ENCODE measurements around the gene C2orf68.

DNA sequence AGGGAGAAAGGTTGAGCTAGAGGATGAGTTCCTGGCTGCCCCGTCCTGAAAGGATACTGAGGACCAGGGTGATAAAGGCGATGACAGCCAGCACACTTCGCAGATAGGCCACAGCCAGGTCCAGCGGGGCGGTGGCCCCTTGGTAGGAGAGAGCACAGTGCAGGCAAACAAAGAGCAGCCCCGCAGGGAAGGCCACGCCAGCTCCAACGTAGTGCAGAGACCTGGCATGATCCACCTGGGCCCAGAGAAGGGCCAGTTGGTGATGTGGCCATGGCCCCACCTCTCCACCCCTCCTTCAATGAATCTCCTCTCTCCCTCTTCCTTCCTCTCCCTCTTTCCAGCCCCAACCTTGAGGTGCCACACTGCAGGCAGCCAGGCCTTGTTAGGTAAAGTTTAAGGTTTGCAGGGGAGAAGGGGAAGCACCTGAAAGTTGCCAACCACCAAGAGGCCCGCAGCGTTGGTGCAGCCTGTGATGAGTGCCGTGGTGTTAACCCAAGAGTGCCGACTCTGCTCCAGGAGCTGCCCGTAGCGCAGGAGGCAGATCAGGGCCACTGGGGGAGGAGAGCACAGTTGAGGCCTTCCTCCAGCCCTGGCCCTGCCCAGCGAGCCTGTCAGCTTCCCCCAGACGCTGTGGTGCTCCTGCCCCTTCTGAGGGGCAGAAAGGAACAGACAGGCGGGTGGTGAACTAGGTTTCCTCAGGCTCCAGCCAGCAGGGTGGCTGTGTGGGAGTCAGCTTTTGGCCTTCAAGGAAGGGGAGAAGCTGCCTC lies 12.2 kb downstream of the C2orf68 start:
- TF ChIP-seq EP300 (IDR thresholded peaks at IDR 0.05; ENCODE audit: borderline replicate concordance in 1 of 2, low read depth in 2 of 2, low read length in 2 of 2) (no peak), POLR2A (IDR thresholded peaks at IDR 0.05; ENCODE audit: control extremely low read depth in 1 of 2, low read depth in 2 of 2, low read length in 2 of 2) (no peak), RAD21 (IDR thresholded peaks at IDR 0.05 in 1 of 2, conservative IDR thresholded peaks at IDR 0.05 in 1 of 2; ENCODE audit: low read depth in 2 of 2, low read length in 2 of 2) (no peak), EZH2 (IDR thresholded peaks at IDR 0.05; ENCODE audit: low read depth, low read length, severe bottlenecking) (no peak), SIN3A (conservative IDR thresholded peaks at IDR 0.05 in 1 of 2, IDR thresholded peaks at IDR 0.05 in 1 of 2; ENCODE audit: low read depth in 1 of 2, low read length in 2 of 2) (no peak)
- TF ChIP-seq, protein P1, sequence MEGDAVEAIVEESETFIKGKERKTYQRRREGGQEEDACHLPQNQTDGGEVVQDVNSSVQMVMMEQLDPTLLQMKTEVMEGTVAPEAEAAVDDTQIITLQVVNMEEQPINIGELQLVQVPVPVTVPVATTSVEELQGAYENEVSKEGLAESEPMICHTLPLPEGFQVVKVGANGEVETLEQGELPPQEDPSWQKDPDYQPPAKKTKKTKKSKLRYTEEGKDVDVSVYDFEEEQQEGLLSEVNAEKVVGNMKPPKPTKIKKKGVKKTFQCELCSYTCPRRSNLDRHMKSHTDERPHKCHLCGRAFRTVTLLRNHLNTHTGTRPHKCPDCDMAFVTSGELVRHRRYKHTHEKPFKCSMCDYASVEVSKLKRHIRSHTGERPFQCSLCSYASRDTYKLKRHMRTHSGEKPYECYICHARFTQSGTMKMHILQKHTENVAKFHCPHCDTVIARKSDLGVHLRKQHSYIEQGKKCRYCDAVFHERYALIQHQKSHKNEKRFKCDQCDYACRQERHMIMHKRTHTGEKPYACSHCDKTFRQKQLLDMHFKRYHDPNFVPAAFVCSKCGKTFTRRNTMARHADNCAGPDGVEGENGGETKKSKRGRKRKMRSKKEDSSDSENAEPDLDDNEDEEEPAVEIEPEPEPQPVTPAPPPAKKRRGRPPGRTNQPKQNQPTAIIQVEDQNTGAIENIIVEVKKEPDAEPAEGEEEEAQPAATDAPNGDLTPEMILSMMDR (IDR thresholded peaks at IDR 0.05; ENCODE audit: control extremely low read depth in 1 of 3, insufficient read depth in 1 of 3, low read depth in 1 of 3, low read length in 3 of 3) = no peak
- TF ChIP-seq, protein P2, sequence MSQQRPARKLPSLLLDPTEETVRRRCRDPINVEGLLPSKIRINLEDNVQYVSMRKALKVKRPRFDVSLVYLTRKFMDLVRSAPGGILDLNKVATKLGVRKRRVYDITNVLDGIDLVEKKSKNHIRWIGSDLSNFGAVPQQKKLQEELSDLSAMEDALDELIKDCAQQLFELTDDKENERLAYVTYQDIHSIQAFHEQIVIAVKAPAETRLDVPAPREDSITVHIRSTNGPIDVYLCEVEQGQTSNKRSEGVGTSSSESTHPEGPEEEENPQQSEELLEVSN (IDR thresholded peaks at IDR 0.05) = no peak
- TF ChIP-seq, protein P3, sequence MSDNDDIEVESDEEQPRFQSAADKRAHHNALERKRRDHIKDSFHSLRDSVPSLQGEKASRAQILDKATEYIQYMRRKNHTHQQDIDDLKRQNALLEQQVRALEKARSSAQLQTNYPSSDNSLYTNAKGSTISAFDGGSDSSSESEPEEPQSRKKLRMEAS (IDR thresholded peaks at IDR 0.05) = no peak
